H1 (cell line): Measurements from ENCODE around the gene NDC1. TPM values are rescaled to one million over a fixed set of nuclear protein-coding genes. Genes with fewer than 3 reads are reported as not detected.

Source experiments
- EZH2 ChIP-seq: fragments of 200-600 bp; sonication (generic); IDR thresholded peaks from 2 replicates; pipeline ENCODE4 v1.7.1; 2012; ENCODE audit warnings: low read depth, mild to moderate bottlenecking, moderate library complexity, low read length, inconsistent platforms; ENCODE audit not compliant: severe bottlenecking
- HDAC6 ChIP-seq: IDR thresholded peaks from one replicate; pipeline ENCODE4 v1.7.1; 2012; ENCODE audit warnings: low read depth, mild to moderate bottlenecking, inconsistent platforms, low read length, moderate library complexity
- SP1 ChIP-seq: IDR thresholded peaks from 2 replicates; pipeline ENCODE4 v1.6.1; 2011; ENCODE audit warnings: low read depth, low read length
- SP2 ChIP-seq: IDR thresholded peaks from 2 replicates; pipeline ENCODE4 v1.6.1; 2012; ENCODE audit warnings: mild to moderate bottlenecking, low read length, inconsistent platforms
- USF2 ChIP-seq: IDR thresholded peaks from 2 replicates; pipeline ENCODE4 v1.6.1; 2011; ENCODE audit warnings: low read length, improper control_type of control experiment
- polyA plus RNA-seq, 7 experiments: library from polyadenylated mRNA; depleted of rRNA in 3 of 7; stranded (reverse) in 5 of 7; unstranded in 2 of 7; fragments of >200 nt in 5 of 7; fragments of 200-250 nt in 2 of 7; gene quantifications; 1 replicate in 5 of 7; 2 replicates in 1 of 7; 4 replicates in 1 of 7; pipeline versions ENCODE4 v1.2.1 to v1.2.3, GENCODE V29; 2011 to 2013; ENCODE audit warnings: missing spikeins in 2 of 7, mixed read lengths in 2 of 7
- total RNA-seq: library from RNA; stranded (reverse); fragmentation: NEBNext Ultra II Directional; extraction: Animal tissue kit (Norgen Biotek cat#: 25700); gene quantifications from 2 replicates; pipeline ENCODE4 v1.2.1, GENCODE V29; 2021

The NDC1 gene
- total and polyA plus RNA-seq, 2 of the 8 experiments (the other 6 are each of a cell fraction or from before 2014, with no cell fraction given) = 62.9 to 66.1 TPM

- TF ChIP-seq USF2 = no peak
- TF ChIP-seq EZH2 = no peak
- TF ChIP-seq HDAC6 = no peak
- TF ChIP-seq SP2 = no peak
- no peak for TF ChIP-seq SP1
Measured at GRCh38 chr1:53771648-53772047, 66.4 kb downstream of the NDC1 start (continued).
